Loucy (cell line): ENCODE measurements around the gene PDE3B.
"Not testable (repeated sequence)": the region's sequence is repeated elsewhere in the genome, so short reads cannot be mapped to it uniquely, and the experiment has no call there.

Experiments used
- H2AFZ ChIP-seq: fragments of 200-600 bp; sonication (generic); 2 replicates; pipeline ENCODE4 v1.6.0; 2016; ENCODE audit warnings: antibody characterized with exemption, mild to moderate bottlenecking, low read length, moderate library complexity
- H3F3A ChIP-seq: fragments of 200-600 bp; 2 replicates; pipeline ENCODE4 v1.6.0; 2016; ENCODE audit warnings: antibody characterized with exemption, low read depth, mild to moderate bottlenecking
- H3K27me3 ChIP-seq: fragments of 200-600 bp; sonication (generic); 2 replicates; pipeline ENCODE4 v1.6.1; 2014; ENCODE audit warnings: low read length, mild to moderate bottlenecking; ENCODE audit not compliant: insufficient read depth, poor library complexity, severe bottlenecking
- H3K36me3 ChIP-seq: fragments of 200-600 bp; sonication (generic); 2 replicates; pipeline ENCODE4 v1.6.1; 2016; ENCODE audit warnings: low read length; ENCODE audit not compliant: insufficient read depth
- H3K4me1 ChIP-seq: fragments of 200-600 bp; sonication (generic); 2 replicates; pipeline ENCODE4 v1.5.1; 2014; ENCODE audit warnings: low read length, mild to moderate bottlenecking; ENCODE audit not compliant: insufficient read depth, poor library complexity, severe bottlenecking
- H3K4me2 ChIP-seq: fragments of 200-600 bp; sonication (generic); 2 replicates; pipeline ENCODE4 v1.6.0; 2014; ENCODE audit warnings: antibody characterized with exemption, low read length, low read depth, mild to moderate bottlenecking; ENCODE audit not compliant: poor library complexity, severe bottlenecking
- H3K4me3 ChIP-seq: fragments of 200-600 bp; sonication (generic); 2 replicates; pipeline ENCODE4 v1.5.1; 2014; ENCODE audit warnings: low read length, mild to moderate bottlenecking, mixed read lengths; ENCODE audit not compliant: poor library complexity, severe bottlenecking
- H3K79me2 ChIP-seq: fragments of 200-600 bp; sonication (generic); 2 replicates; pipeline ENCODE4 v1.6.1; 2014; ENCODE audit warnings: low read length; ENCODE audit not compliant: insufficient read depth
- H3K9ac ChIP-seq: fragments of 200-600 bp; sonication (generic); 2 replicates; pipeline ENCODE4 v1.6.0; 2014; ENCODE audit warnings: mild to moderate bottlenecking, low read depth, low read length, moderate library complexity; ENCODE audit not compliant: poor library complexity, severe bottlenecking
- H3K9me2 ChIP-seq: fragments of 200-600 bp; sonication (generic); replicated peaks from 2 replicates; pipeline ENCODE4 v1.6.1; 2016; ENCODE audit warnings: low read depth, low read length, mixed read lengths
- H3K9me3 ChIP-seq: fragments of 200-600 bp; sonication (generic); 2 replicates; pipeline ENCODE4 v1.6.1; 2014; ENCODE audit warnings: mild to moderate bottlenecking, antibody characterized with exemption, low read length, low read depth; ENCODE audit not compliant: insufficient read depth
- H4K20me1 ChIP-seq: fragments of 200-600 bp; sonication (generic); 2 replicates; pipeline ENCODE4 v1.6.0; 2014; ENCODE audit warnings: antibody characterized with exemption, low read length, mild to moderate bottlenecking; ENCODE audit not compliant: insufficient read depth, poor library complexity, severe bottlenecking
- CTCF ChIP-seq: fragments of 200-600 bp; sonication (generic); conservative IDR thresholded peaks from 2 replicates; pipeline ENCODE4 v1.5.1; 2014; ENCODE audit warnings: mild to moderate bottlenecking, antibody characterized with exemption, low read length
- EZH2phosphoT487 ChIP-seq: fragments of 200-600 bp; IDR thresholded peaks from 2 replicates; pipeline ENCODE4 v1.6.1; 2018; ENCODE audit warnings: antibody characterized with exemption, mild to moderate bottlenecking, moderate library complexity, borderline replicate concordance

PDE3B gene

GRCh38 chr11:14875163-14875562, 231.6 kb downstream of the PDE3B start:
- no peaks in the 10 kb centered on the region for H3K27me3 ChIP-seq
- no peaks in the 10 kb centered on the region for H3K9me3 ChIP-seq
- H3K9ac ChIP-seq = no peak overlapping the region
- TF ChIP-seq CTCF = no peak
- H3K4me3 ChIP-seq = no peak overlapping the region
- H3F3A ChIP-seq = no peaks in the 10 kb centered on the region
- peaks cover 43% of the 10 kb centered on the region; the same call in 1 of the 2 replicates for H3K36me3 ChIP-seq
- no peak overlapping the region for H3K4me2 ChIP-seq
- H2AFZ ChIP-seq = no peak overlapping the region
- H3K9me2 ChIP-seq = no peaks in the 10 kb centered on the region
- no peaks in the 10 kb centered on the region for H3K4me1 ChIP-seq
- no peaks in the 10 kb centered on the region for H4K20me1 ChIP-seq
- no peaks in the 10 kb centered on the region for H3K79me2 ChIP-seq

- Histone ChIP-seq H3K4me3 (no peak overlapping the region), H3K9me3 (no peaks in the 10 kb centered on the region), H3K79me2 (no peaks in the 10 kb centered on the region), H3K4me2 (no peak overlapping the region), H3K36me3 (peaks cover 20% of the 10 kb centered on the region; the same call in 1 of the 2 replicates), H3K9ac (no peak overlapping the region), H3K4me1 (peaks cover 10% of the 10 kb centered on the region), H3K9me2 (no peaks in the 10 kb centered on the region), H4K20me1 (peaks cover 2% of the 10 kb centered on the region), H3K27me3 (no peaks in the 10 kb centered on the region), H2AFZ (no peak overlapping the region), H3F3A (no peaks in the 10 kb centered on the region)
- TF ChIP-seq EZH2phosphoT487 (no peak), CTCF (no peak)
Observed at GRCh38 chr11:14881576-14882193, 238.1 kb downstream of the PDE3B start.

- Histone ChIP-seq H3K27me3 (no peaks in the 10 kb centered on the region), H3K4me1 (peaks cover 14% of the 10 kb centered on the region), H2AFZ (no peak overlapping the region), H3K4me3 (no peak overlapping the region), H3F3A (no peaks in the 10 kb centered on the region), H3K9me2 (no peaks in the 10 kb centered on the region), H3K9me3 (no peaks in the 10 kb centered on the region), H4K20me1 (peaks cover 6% of the 10 kb centered on the region), H3K79me2 (no peaks in the 10 kb centered on the region), H3K4me2 (no peak overlapping the region), H3K36me3 (peaks cover 15% of the 10 kb centered on the region; the same call in 1 of the 2 replicates), H3K9ac (no peak overlapping the region)
- TF ChIP-seq CTCF = no peak
- no peak for TF ChIP-seq EZH2phosphoT487
Observed at GRCh38 chr11:14882196-14882595, 238.6 kb downstream of the PDE3B start.

GRCh38 chr11:14883683-14884082, 240.1 kb downstream of the PDE3B start:
- H3K4me2 ChIP-seq, H3F3A ChIP-seq, H2AFZ ChIP-seq, H3K36me3 ChIP-seq, H3K4me3 ChIP-seq, H3K79me2 ChIP-seq, H4K20me1 ChIP-seq, H3K27me3 ChIP-seq, H3K9me3 ChIP-seq, H3K9me2 ChIP-seq, H3K9ac ChIP-seq: not testable (repeated sequence)
- peaks cover 21% of the 10 kb centered on the region for H3K4me1 ChIP-seq
